ENCODE data around the gene MAD1L1.

MAD1L1 gene

DNA sequence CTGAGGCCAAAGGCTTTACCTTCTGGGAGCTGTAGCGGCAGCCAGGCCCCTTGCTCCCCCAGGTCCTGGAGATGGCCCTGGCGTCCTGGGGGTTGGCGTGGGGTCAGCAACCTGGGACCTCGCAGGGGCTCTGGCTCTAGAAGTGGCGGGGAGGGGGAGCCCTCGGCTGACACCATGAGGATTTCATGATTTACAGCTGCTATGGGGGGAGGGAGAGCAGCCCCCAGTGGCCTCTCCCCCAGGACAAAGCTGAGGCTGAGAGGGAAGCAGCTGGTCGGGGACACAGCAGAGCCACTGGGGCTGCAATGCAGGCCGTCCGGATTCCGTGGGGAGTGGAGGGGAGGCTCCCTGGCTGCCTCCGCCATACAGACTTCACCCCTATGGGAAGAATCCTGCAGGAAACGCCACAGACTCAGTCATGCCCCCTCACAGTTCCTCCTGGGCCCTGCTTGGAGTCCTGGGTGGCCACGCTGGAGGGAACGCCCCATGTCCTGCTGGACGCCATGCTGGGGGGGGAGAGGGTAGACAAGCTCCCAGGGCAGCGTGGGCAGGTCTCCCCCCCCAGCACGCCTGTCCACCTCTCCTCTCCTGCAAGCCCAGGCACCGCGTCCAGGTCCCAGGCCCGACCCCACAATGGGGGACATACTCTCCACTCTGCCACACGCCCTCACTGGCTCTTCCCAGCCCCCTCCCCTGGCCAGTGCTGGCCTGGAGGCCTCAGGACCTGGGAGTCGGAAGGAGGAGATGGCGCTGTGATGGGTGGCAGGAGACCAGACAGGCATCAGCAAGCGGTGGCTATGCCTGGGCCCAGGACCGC is 319.1 kb downstream of the MAD1L1 start:
- no peak for DNase-seq (ENCODE audit: low spot score)

DNA sequence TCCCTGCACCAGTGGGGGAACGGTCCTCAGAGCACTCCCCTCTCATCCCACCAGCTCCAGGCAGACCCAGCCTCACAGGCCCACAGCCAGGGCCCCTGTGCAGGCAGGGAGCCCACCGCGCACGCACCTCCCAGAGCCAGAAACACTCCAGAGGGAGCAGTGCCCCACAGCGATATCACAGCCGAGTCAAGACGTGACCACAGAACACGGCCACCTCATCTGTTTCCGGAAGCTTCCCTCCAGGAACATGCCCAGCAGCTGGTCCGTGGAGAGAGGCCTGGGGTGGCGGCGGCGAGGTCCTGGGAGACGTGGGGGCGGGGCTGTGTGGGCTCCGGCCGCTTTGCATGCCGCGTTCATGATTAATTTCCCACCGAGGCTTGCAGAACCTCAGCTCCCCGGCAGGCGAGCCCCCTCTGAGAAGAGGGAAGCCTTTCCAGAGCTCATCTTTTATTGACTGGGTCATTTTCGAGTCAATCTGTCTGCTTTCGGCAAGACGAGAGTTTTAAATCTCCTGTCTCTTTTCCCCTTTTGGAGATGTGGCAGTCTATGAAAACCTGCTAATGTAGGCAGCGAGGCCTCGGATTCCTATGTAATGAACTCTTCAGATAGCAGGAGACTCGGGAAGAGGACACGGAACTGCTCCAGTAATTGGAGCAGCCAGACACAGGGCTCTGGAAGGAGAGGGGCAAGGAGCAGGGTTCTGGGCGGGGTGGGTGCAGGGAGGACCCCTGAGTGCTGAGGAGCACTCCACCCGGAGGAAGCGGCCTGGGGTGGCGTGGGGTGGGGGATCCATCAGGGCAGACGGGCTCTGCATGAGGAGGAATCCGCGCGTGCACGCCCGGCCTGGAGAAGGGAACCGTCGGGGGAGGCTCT is 319.9 kb downstream of the MAD1L1 start:
- DNase-seq (ENCODE audit: low spot score), result no peak

DNA sequence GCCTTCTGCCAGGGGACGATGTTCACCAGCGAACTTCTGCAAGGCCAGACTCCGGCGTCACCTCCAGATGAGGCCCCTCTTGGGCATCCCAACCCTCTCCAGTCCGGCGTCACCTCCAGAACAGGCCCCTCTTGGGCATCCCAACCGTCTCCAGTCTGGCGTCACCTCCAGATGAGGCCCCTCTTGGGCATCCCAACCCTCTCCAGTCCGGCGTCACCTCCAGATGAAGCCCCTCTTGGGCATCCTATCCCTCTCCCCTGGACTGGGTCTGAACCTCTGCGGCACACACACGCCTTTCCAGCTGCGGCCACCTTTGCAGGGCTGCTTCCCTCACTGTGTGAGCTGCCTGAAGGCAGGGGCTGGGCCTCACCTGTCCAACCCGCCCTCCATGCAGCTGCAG is 321.2 kb downstream of the MAD1L1 start:
- no peak for DNase-seq (ENCODE audit: low spot score)

DNA sequence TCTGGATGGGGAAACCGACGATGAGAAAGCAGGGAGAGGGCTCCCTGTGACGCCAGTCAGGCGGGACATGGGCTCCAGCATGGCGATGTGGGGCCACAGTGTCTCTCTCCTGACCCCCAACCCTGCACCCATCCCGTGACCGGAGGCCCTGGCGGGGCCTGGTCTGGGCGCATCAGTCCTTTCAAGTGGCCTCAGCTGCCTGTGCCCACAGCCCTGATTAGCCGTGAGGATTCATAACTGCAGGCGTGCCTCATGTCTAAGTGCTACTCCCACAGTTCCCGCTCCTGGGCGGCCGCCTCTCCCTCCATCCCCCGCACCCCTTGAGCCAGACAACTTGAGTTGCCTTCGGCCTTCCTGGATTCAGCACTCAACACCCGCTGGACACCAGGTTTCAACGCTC is 321.9 kb downstream of the MAD1L1 start:
- DNase-seq (ENCODE audit: low spot score), result no peak

DNA sequence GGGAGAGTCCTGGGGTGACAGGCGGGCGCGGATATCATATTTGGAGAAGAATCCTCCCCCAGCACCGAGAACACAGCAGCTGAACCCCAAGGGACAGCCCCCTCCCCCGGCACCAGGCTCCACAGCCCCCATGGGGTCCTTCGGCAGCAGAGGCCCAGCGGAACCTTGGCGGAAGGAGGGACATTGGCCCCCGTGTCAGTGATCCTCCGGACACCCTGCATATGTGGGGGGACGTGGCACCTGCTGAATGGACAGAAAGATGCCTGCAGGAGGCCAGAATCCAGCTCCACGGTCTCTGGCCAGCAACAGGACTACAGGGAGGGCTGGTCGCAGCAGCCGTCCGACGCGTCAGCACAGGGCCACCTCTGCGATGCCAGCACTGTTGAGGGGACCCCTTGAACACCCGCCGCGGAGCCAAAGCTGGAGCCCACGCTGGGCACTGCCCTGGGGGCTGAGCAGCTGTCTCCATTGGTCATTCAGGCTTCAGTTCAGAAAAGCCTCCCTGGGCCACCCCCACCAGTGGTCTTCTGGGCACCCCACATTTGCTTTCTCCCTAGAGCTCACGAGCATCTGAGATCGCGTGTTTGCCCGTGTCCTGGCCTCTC is 322.6 kb downstream of the MAD1L1 start:
- DNase-seq (ENCODE audit: low spot score), result no peak

DNA sequence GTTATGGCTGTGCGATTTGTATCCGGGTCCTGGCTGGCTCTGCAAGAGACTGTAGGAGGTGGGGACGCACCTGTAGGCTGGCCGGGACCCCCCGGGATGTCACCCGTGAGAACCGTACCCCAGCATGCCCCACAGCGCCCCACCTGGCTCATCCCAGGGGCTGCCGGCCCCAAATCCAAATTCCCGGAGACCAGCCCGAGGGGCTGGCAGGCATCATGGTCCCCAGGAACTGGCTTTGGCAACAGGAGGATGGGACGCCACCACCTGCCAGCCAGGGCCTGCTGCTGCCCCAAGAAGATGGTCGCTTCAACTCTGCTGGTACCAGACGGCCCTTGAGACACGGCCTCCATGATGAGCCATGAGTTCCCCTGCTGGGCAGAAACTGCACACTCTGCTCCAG is 323.3 kb downstream of the MAD1L1 start:
- no peak for DNase-seq (ENCODE audit: low spot score)

DNA sequence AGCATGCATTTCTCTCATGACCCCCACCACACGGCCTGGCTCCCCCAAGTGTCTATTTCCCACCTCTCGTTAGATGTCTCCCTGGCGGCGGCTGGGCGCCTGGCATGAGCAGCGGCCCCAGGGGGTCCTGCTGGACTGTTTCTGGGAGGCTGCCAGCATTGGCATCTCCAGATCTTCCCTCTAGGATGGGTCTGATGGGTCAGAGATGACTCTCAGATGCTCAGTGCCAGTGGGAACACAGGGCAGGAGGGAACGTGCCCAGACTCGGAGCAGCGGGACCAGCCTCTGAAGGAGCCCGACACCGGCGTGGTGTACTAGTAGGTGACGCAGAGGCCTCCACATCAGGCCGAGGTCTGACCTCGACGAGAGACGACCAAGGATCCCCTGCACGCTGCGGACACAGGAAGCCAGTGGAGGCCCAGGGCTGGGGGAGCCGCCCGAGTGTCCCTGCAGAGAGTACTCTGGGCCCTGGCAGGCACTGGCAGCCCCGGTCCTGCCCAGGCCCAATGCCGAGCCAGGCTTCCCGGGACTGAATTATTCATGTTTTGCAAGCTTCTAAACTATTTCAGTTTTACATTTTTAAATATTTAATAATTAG is 323.8 kb downstream of the MAD1L1 start:
- no peak for DNase-seq (ENCODE audit: low spot score)

DNA sequence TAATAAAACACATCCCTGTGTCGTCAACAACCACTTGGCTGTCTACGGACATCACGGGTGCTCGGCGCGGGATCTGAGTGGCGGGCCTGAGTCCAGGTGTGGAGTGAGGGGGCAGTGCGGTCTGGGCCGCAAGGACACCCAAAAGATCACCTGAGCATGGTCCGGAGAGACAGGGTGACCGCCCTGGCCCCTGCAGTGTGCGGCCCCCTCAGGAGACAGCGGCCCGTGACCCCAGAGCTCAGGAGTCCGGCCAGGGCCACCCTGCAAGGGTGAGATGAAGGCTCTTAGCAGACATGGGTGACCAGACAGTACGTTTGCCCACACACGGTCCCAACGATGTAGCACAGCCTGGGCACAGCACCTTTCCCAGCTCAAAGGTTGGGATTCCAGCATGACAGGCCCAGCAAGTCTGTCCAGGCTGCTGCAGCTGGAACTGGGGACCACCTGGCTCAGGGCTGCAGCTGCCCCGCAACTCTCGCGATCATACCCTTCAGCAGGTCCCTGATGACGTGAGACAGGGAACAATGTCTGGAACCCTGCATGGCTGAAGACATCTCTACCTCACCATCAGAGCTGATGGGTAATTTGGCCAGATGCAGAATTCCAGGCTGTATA is 324.9 kb downstream of the MAD1L1 start:
- no peak for DNase-seq (ENCODE audit: low spot score)

DNA sequence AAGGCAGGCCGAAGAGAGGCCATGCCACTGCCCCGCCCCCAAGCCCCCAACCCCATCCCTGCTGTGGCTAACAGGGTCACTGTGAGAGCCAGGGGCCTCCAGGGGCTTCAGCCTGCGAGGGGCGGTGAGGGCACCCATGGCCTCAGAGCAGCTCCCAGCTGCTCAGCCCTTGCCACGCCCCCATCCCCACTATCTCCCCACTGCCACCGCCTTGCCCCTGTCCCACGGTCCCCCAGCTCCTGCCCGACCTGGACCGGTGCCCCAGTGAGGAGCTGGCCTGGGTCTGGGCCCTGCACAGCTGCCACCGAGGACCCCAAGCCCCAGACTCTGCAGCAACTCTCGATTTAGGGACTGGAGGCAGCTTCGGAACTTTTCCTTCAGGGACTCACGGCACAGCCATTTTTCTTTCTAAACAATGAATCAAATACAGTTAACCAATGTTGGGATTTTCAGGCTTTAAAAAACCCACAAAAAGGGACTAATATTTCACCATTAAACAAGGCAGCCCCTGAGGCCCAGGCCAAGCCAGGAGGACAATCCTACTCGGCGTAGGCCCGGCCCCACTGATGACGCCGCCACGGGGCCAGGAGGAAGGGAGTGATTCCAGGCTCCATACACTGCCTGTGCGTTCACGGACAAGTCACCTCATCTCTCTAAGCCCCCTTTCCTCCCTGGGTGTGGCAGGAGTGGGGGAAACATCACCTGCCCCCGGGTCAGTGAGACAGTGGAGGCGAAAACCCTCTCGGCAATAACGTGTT is 325.6 kb downstream of the MAD1L1 start:
- DNase-seq (ENCODE audit: low spot score), result no peak

DNA sequence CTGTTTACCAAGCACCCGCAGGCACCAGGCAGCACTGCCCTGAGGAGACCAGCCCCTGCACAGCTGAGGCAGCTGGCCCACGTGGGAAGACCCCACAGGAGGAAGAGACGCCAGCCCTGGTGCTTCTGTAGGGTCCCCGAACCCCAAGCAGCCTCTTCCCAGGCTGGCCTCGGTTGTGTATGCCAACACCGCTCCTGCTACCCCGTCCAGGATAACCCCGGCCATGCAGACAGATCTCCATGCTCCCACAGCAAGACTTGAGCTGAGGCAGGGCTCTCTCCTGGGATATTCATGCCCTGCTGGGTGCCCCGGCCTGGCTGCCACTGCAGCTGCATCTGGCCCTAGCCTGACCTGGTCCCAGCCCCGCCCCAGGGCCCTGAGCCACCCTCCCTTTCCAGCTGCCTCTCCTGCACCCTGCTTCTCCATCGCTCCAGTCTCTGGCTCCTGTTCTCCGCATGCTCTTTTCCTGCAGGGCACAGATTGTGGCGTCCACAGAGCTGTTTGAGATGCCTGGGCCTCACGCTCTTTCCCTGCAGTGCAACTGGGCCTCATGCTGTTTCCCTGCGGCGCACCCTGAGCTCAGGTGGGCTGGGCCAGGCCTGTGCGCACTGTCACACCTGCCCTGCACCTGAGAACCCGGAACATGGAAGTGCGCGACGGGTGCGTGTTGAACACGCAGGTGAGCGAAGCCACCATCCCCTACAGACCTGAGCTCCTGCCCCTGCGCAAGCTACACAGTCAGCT is 326.5 kb downstream of the MAD1L1 start:
- DNase-seq (ENCODE audit: low spot score), result no peak

DNA sequence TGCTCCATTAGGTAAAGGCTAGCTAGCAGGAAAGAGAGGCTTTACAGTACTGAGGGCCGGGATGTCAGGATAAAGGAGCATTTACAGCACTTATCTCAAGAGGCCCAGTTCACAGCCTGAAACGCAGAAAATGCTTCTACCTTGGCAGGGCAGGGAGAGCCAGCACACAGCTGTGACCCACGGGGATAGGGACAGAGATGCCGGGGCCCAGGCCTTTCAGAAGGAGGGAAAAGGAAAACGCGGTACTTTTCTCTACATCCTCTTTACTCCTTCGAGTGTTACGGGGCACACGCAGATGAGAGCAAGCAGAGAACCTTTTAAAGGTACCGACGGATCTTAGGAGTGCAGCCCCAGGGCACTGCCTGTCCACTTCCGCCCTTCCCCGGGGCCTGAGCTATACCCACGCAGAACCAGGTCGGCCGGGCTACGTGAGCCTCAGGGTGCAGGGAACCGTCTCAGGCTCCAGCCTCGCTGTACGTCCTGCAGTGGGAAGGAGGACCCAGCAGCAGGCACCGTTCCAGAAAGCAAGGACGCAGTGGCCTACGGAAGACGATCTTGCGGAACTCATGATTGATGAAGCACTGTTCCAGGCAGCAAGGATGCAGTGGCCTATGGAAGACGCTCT is 330.4 kb downstream of the MAD1L1 start:
- DNase-seq (ENCODE audit: low spot score), result no peak

DNA sequence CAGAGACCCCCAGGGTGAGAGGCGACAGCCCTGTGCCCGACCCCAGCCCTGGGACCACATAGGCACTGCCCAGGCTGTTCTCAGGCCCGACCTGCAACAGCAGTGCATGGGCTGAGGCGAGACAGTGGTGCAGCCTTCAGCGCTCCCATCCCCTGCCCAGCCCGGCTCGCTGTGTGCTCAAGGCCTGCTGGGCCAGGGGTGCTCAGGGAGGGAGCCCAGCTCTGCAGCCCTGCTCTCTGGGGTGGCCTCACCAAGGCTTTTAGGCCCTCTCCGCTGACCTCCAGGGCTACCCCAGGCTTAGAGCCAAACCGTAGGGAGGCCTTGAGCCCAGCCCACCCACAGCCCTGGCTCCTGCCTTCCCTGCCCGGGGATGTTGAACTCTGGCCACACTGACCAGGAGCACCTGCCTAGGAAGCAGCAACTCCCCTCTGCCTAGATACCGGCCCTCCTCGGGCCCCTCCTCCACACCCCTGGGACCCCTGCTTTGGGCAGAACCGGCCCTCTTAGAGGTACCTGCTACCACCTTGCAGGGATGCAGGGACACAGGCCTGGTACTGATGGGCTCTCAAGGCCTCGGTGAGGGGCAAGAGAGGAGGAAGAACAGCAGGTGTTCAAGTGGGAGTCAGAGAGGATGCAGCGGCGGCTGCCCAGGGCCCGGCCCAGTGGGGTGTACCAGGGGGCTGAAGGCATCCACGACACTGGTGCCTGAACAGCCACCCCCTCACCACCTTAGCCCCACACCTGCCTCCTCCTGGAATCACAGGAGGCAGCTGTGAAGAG is 331.1 kb downstream of the MAD1L1 start:
- no peak for DNase-seq (ENCODE audit: low spot score)

DNA sequence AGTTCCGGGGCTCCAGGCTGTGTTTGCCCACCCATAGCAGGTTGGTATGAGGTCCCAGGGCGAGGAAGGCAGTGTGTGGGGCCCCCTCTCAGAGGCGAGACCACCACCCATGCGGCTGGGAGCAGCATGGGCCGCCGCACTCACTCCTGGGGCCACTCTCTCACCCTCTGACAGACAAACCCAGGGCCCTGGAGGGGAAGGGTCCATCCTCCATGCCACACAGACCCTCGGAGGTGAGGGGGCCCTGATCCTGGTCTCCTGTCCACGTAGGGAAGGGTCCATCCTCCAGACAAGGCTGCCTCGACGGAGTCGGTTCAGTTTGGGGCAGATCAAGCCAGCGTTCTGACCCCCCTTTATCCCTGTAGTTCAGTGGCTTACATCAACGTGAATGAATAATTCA is 331.9 kb downstream of the MAD1L1 start:
- no peak for DNase-seq (ENCODE audit: low spot score)

DNA sequence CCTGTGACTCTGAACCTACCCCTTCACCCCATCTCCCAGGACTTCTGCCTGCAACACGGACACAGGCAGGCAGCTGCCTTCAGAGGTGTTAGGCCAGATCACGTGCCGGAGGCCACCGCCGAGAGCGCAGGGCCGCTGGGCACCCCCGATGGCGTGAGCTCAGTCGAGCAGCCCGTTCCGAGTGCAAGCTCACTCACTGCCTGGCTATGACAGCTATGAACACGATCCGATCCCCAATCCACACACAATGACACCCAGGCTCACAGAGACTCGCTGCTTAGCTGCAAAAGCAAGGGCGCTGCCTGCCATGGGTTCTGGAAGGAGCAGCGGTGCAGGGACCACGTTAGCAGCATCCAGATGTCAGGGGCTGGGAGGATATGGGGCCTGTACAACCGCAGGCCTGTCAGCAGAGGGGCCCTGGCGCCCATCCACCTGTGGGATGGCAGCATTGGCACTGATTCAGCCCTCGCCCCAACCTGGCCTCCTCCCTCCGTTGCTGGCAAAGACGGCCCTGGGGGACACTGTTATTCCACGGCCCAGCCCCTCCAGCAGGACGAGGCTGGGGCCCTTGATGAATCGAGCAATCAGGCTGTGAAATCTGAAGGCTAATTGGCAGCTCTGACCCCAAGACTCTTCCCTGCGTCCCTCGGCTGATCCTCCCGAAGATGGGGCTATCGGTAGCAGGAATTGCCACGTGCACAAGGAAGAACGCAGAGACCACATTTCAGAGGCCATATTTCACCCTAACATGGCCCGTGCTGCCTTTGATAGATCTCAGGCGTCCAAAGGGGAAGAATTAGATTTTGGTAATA is 332.6 kb downstream of the MAD1L1 start:
- DNase-seq (ENCODE audit: low spot score), result no peak

DNA sequence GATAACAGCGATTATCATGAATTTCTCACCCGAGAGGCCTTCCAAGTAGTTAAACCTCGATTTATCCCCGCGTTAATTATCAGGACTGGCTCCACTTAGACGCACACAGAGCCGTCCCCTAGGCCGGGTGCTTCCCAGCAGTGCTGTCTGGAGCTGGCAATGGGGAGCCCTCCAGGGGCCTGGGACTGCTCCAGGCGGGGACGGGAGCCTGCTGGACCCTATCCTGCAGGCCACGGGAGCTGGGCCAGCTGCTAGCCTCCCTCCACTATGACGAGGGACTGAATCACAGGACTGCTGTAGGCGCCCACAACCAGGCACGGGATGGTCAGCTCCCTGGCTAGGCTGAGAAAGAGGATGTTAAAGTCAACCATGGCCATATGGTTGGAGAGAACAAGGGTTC is 333.5 kb downstream of the MAD1L1 start:
- DNase-seq (ENCODE audit: low spot score), result no peak

DNA sequence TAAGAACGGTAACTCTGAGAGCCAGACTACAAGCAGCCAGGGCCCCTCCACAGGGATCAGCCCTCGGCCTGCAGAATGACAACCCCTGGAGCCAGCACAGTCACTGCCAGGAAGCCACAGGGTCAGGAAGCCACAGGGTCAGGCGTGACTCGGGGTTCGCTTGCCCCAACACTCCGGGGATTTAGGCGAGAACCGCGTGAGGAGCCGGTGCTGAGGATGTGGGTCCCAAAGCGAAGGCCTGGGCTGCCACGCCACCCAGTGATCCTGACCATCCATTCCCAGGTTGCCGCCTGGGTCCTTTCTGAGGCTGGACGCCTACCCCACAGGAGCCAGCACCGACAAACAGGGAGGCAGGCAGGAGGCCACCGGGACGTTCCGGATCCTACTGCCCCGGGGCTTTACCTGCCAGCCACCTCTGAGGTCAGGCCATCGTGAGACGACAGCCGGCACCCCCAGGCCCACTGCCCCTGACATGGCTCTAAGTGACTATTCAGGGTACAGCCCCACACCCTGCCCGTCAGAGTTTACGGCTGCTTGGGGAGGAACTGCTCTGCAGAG is 334.0 kb downstream of the MAD1L1 start:
- no peak for DNase-seq (ENCODE audit: low spot score)

DNA sequence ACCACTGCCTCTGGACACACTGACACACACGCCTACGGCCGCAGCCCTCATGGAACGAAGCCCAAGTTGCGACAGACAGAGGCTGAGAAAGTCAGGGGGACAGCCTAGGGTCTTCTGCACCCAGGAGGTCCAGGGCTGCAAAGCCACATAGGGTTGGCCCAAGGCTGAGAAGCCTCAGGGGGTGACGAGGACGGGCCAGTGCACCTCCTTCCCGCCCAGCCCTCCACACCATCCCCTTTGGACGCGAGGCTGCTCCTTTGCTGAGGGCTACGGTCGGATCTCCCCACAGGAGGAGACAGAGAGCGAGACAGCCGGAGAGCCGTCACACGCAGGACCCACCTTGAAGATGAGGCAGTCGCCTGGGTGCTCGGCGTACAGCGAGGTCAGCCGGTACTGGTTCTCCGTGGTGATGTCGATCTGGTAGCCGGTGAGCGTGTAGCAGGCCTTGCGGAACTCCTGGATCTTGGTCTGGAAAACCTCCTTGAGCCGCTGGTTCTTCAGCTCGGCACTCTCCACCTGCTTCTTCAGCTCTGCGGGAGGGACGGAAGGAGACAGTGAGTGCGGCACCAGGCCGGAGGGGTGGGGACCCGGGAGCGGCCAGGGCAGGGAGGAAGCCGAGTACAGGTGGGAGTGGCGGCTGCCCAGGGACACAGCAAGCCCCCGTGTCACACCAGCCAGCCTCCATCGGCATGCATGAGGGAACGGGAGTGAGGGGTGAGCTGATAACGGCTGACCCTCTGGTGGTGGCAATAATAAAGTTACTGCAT is 334.7 kb downstream of the MAD1L1 start:
- no peak for DNase-seq (ENCODE audit: low spot score)

Data from left forelimb (tissue), 1 donor.